CMK (cell line): ENCODE data around the gene PAQR5.
"Not testable (repeated sequence)": the region's sequence is repeated elsewhere in the genome, so short reads cannot be mapped to it uniquely, and the experiment has no call there.

ENCODE experiments used
- DNase-seq: peaks from one replicate; pipeline ENCODE4 v3.0.0-alpha.2; 2010; ENCODE audit warnings: low read depth

PAQR5 gene

GRCh38 chr15:69293741-69294615 lies 4.7 kb upstream of the PAQR5 start:
- no peak for DNase-seq

DNA sequence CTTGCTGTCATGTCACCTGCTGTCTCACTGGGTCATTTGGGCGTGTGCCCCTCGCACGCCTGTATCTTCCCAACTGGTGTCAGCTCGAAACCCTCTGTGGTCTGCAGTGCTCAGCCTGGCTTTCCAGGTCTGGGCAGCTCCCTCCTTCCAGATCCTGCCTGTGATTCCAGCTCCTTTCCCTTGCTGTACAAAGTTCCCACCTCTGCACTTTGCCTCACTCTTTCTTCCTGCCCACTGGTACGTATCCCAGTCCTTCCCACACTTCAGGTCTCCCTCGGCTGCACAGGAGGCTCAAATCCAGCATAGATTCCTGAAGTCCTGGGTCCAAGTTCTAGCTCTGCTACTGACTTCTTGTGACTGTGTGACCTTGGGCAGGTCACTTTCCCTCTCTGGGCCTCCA lies 2.1 kb upstream of the PAQR5 start:
- no peak for DNase-seq

GRCh38 chr15:69297642-69298353 lies 914 bp upstream of the PAQR5 start:
- DNase-seq: no peak

GRCh38 chr15:69298354-69298696 lies 387 bp upstream of the PAQR5 start:
- no peak for DNase-seq

- DNase-seq: no peak
Measured at GRCh38 chr15:69299451-69299886, 757 bp downstream of the PAQR5 start.

- DNase-seq: no peak
Measured at GRCh38 chr15:69299943-69300588, 1.4 kb downstream of the PAQR5 start.

DNA sequence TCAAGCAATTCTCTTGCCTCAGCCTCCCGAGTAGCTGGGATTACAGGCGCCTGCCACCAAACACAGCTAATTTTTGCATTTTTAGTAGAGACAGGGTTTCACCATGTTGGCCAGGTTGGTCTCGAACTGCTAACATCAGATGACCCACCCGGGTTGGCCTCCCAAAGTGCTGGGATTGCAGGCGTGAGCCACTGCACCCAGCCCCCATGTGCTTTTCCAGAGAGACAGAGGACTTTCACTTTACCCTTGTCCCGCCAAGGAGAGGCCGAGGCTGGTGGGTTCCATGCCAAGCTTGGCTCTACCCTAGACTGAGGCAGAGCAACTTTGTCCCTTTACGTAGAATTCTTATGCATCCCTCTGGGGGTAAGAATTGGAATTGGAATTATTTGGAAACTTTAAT lies 2.4 kb downstream of the PAQR5 start:
- DNase-seq: not testable (repeated sequence)

- not testable (repeated sequence) for DNase-seq
Measured at GRCh38 chr15:69302087-69302486, 3.4 kb downstream of the PAQR5 start.

DNA sequence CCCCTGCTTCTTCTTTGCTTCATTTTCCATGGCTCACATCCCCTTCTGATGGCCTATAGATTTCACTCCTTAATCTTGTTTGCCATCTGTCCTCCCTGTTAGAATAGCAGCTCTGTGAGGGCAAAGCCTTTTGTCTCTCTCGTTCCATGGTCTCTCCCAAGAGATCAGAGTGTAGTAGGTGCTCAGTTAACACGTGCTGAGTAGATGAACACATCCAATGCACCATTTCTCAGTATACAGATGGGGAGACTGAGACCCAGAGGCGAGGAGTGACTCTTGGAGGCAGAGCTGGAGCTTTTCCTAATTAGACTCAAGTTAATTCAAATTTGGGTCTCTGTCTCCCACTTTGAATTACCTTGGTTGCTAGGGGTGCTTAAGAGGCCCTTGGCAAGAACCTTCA lies 4.2 kb downstream of the PAQR5 start:
- no peak for DNase-seq

DNA sequence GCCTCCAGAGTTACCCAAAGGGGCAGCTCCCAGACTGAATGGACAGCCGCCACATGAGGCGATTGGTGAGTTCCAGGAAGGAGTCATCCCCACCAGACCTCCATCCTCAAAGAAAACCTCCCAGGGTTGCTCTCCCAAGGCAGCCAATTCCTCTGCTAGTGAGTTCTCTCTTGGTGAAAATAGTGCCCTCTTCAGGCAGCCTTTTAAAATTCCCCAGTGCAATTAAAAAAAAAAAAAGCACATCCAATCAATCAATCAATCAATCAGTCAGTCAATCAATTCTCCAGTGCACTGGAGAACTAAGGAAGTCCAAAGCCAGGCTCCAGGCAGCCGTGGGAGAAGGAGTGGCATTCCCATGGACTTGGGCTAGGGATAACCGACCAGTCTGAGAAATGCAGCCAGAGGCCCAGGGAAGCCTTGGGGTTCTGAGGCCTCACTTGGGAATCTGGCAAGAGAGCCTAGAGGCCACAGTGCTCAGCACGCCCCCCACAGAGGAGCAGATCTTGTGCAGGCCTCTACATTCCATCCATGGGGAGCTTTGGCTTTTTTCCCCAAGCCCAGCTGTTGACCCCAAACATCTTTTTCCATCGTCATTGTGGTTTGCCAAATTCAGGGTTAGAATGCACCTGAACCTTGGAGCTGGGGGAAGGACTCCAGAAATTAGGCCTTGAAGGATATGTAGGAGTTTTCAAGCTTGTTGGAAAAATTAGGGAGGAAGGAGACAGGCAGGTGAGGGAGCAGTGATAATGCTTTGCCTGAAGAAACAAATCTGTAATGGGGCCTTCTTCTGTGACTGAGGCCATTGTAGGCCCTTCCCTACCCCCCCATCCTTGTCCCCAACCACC lies 4.8 kb downstream of the PAQR5 start:
- no peak for DNase-seq

- DNase-seq: no peak
Measured at GRCh38 chr15:69304182-69304545, 5.5 kb downstream of the PAQR5 start.

DNA sequence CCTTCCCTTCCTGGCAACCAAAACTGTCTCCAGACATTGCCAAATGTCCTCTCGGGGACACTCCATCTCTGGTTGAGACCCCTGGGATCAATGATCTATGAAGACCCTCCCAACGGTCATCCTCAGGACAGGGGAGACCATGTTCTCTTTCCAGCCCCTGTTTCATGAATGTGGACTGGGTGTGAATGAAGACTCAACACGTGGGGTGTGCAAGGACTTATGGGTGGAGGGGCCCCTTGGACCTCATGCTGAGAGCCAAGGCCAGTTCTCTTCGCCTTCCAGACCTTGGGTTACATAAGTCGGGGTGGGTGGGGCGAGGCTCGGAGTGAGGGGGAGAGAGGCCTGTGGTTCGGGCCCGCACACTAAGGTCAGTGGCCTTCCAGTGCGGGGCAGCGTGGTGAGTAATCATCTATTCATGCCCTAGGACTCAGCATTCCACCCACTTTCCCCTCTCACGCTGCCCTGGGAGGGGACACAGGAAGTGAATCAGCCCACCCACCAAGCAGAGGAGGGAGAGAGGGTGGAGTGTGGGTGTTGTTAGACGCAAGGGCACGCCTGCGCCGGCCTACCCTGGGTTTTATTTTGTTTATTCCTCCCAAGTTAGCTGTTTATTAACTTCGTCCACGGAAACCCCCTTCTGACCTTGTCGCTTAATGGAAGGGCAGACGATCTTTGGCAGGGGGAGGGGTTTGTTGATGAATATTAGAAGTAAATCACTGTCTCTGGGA lies 6.7 kb downstream of the PAQR5 start:
- DNase-seq: no peak

- DNase-seq: no peak
Measured at GRCh38 chr15:69305933-69306568, 7.3 kb downstream of the PAQR5 start.

- DNase-seq: no peak
Measured at GRCh38 chr15:69307939-69308338, 9.2 kb downstream of the PAQR5 start.

GRCh38 chr15:69308949-69309348 lies 10.2 kb downstream of the PAQR5 start:
- DNase-seq: no peak

DNA sequence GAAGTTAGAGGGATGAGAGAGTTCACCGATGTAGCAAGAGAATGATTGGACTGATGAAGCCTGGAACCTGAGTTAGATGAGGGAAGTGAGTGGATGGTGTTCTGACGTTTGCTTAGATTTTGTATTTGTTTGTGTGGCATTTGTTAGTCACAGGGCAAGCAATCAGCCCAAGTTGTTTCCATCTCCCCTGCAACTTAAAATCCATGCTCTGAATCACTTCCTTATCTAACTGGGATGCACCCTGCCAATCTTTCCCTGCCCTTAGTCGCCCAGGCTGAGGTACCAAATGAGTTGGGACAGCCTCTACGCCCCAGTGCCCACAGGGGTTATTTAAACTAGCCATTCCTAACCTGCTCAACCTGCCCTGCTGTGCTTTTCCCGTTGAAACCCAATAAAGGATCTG lies 12.6 kb downstream of the PAQR5 start:
- no peak for DNase-seq

- no peak for DNase-seq
Measured at GRCh38 chr15:69313432-69314000, 14.8 kb downstream of the PAQR5 start.

DNA sequence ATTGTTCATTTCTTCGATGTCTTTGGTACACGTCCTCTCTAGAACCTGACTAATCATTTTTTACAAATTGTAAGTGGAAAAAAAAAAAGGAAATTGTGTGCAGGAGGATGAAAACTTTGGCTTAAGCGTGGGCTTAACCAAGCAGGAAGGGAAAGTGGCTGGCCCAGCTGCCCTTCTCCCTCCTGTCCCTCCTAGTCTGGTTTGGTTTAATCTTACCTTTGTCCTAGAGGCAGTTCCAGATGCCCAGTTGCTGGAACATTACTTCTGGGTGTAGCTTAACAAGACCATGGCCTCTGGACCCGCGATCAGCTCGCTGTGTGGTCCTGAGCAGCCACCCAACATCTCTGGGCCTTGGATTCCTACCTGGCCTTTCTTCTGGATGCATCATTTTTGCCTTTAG lies 15.4 kb downstream of the PAQR5 start:
- DNase-seq: no peak

DNA sequence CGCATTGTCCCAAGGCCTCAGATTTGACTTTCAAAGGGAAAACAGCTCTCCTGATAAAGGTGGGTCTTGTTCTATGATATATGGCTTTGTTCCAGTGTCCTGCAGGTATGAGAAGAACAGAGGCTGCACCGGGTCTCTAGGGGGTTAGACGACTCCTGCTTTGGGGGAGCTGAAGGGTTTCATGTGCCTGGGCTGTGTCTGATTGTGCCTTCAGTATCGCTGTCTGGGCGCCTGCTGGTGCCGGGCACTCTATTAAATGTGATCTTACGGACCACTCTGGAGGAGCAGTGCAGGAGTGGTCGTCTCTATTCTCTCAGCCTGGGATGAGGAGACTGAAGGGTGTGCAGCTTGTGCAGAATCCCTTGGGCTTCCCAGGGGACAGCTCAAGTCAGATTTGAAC lies 16.0 kb downstream of the PAQR5 start:
- no peak for DNase-seq

- no peak for DNase-seq
Measured at GRCh38 chr15:69315402-69316110, 16.8 kb downstream of the PAQR5 start.
